Upper lobe of right lung (tissue), 1 donor: Measurements from ENCODE around the gene TDRD9. TPM values are rescaled to one million over a fixed set of nuclear protein-coding genes. Genes with fewer than 3 reads are reported as not detected.

Source experiments
- ATAC-seq: fragments of 200-7000 bp; cut with Tn5 transposase; one replicate; pipeline ENCODE4 v1.9.1; 2020; ENCODE audit warnings: mild to moderate bottlenecking, moderate library complexity
- DNase-seq: peaks from one replicate; pipeline ENCODE4 v3.0.0-alpha.2; 2020
- H3K27ac ChIP-seq: fragments of 200-600 bp; one replicate; pipeline ENCODE4 v1.8.0; 2022
- H3K27me3 ChIP-seq: fragments of 200-600 bp; one replicate; pipeline ENCODE4 v1.8.0; 2022; ENCODE audit warnings: mild to moderate bottlenecking
- H3K36me3 ChIP-seq: fragments of 200-600 bp; one replicate; pipeline ENCODE4 v1.8.0; 2022
- H3K4me1 ChIP-seq: fragments of 200-600 bp; one replicate; pipeline ENCODE4 v1.8.0; 2022
- H3K4me3 ChIP-seq: fragments of 200-600 bp; one replicate; pipeline ENCODE4 v1.8.0; 2022; ENCODE audit warnings: mild to moderate bottlenecking
- H3K9me3 ChIP-seq: fragments of 200-600 bp; one replicate; pipeline ENCODE4 v1.8.0; 2022
- intact Hi-C: fragments of 100-400 bp; cut with DNase I; formaldehyde crosslinking; loops from one replicate; pipeline ENCODE4 v1.11.0; 2022
- total RNA-seq: library from RNA; stranded (reverse); fragmentation: NEBNext Ultra II Directional; extraction: Animal tissue kit (Norgen Biotek cat#: 25700); gene quantifications from one replicate; pipeline ENCODE4 v1.2.1, GENCODE V29; 2021
- TF ChIP-seq, protein P1 (sequence below): fragments of 200-600 bp; IDR thresholded peaks from one replicate; pipeline ENCODE4 v1.8.0; 2022; ENCODE audit warnings: antibody characterized with exemption
- donor health status: DM: no; HTN: yes; CAD: no; lungs with severe emphysema.

Gene TDRD9
- total RNA-seq, 1 donor from 2014 or later: 6.2 TPM

DNA sequence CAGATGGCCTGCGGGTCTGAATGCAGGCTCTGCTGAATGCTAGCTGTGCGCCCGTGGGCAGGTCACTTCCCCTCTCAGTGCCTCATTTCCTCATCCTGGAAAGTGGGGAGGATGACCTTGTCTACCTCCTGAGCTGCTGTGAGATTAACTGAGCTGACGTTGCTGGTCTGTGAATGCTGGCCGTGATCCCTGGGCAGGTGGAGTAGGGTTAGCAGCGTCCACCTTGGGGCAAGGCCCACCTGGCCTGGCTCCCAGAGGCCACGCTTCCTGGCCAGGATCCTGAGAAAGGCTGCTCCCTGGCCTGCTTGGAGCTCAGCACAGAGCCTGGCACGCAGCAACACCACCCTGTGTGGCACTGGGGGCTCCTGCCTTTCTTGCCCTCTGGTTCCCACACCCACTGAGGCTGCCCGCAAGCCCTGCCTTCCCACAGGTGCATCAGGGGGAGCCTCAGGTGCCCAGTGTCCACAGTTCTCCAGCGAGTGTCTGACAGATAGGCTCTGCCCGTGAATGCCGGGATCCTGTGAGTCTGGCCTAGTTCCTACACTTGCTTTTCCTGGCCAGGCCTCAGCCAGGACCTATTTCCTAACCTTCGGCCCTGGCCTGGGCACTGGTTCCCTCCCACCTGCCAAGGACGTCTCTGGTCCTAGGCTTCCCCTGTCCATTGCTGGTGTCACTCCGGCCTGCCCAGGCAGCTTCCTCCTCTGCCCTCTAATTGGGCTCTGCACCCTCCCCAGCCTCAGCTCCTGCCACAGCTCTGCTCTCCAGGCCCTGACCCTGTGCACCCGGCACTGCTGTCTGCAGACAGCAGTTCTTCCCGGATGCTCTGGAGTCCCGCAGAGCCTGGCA lies 37.2 kb upstream of the TDRD9 start:
- Histone ChIP-seq H3K27ac (peak overlapping the region; percentile 24), H3K4me1 (peaks cover 22% of the 10 kb centered on the region), H3K27me3 (no peaks in the 10 kb centered on the region), H3K9me3 (no peaks in the 10 kb centered on the region), H3K36me3 (no peaks in the 10 kb centered on the region), H3K4me3 (no peak overlapping the region)
- TF ChIP-seq, protein P1, sequence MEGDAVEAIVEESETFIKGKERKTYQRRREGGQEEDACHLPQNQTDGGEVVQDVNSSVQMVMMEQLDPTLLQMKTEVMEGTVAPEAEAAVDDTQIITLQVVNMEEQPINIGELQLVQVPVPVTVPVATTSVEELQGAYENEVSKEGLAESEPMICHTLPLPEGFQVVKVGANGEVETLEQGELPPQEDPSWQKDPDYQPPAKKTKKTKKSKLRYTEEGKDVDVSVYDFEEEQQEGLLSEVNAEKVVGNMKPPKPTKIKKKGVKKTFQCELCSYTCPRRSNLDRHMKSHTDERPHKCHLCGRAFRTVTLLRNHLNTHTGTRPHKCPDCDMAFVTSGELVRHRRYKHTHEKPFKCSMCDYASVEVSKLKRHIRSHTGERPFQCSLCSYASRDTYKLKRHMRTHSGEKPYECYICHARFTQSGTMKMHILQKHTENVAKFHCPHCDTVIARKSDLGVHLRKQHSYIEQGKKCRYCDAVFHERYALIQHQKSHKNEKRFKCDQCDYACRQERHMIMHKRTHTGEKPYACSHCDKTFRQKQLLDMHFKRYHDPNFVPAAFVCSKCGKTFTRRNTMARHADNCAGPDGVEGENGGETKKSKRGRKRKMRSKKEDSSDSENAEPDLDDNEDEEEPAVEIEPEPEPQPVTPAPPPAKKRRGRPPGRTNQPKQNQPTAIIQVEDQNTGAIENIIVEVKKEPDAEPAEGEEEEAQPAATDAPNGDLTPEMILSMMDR: no peak
- intact Hi-C loops: no loop called here
- ATAC-seq (peak; percentile 66), DNase-seq (no peak)

- no peak for DNase-seq
- no peaks in the 10 kb centered on the region for H3K27me3 ChIP-seq
- ATAC-seq: no peak
- H3K9me3 ChIP-seq: no peaks in the 10 kb centered on the region
- intact Hi-C loops: no loop called here
- H3K36me3 ChIP-seq: no peaks in the 10 kb centered on the region
- TF ChIP-seq, protein P1: no peak
- H3K27ac ChIP-seq: no peak overlapping the region
- no peak overlapping the region for H3K4me3 ChIP-seq
- H3K4me1 ChIP-seq: peaks cover 22% of the 10 kb centered on the region
These were observed 36.5 kb upstream of the TDRD9 start for GRCh38 chr14:103891667-103892215.

DNA sequence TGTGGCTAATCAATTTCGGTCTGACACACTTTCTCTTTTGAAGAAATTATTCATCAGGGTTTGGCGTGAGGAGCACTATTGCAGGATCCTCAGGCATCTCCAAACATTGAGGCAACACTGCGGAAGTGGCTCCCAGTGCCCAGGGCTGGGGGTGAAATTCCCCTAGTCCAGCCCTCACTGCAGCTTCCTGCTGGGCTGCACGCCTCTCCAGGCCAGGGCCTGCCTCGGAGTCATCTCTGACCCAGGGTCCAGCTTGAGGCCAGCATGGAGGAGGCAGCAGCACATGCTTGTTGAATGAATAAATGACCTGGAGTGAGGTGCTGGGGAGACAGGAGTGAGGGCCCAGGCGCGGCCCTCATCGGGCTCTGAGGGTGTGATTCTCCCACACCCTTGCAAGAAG lies 36.0 kb upstream of the TDRD9 start:
- TF ChIP-seq, protein P1: no peak
- DNase-seq (no peak), ATAC-seq (no peak)
- Histone ChIP-seq H3K4me1 (peaks cover 22% of the 10 kb centered on the region), H3K4me3 (no peak overlapping the region), H3K36me3 (no peaks in the 10 kb centered on the region), H3K9me3 (no peaks in the 10 kb centered on the region), H3K27me3 (no peaks in the 10 kb centered on the region), H3K27ac (no peak overlapping the region)
- intact Hi-C loops: no loop called here

GRCh38 chr14:103894034-103894722 lies 34.1 kb upstream of the TDRD9 start:
- H3K4me1 ChIP-seq: peaks cover 22% of the 10 kb centered on the region
- H3K27ac ChIP-seq: no peak overlapping the region
- H3K9me3 ChIP-seq: no peaks in the 10 kb centered on the region
- TF ChIP-seq, protein P1: no peak
- no peak overlapping the region for H3K4me3 ChIP-seq
- DNase-seq: no peak
- intact Hi-C loops: no loop called here
- H3K36me3 ChIP-seq: no peaks in the 10 kb centered on the region
- no peak for ATAC-seq
- no peaks in the 10 kb centered on the region for H3K27me3 ChIP-seq

DNA sequence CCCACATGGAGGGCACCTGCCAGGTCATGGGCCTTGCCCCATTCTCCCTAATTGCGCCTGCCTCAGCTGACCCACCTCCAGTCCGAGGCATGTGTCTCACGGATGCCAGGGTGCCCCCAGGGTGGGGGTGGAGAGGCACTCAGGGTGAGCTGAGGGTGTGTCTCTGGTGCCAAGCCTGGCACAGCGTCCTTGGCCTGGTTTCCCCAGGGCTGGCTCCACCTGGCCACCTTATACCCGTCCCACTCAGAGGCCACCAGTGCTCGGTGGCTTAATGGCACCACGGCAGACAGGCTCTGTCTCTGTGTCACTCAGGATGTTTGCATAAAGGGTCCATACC lies 33.6 kb upstream of the TDRD9 start:
- Histone ChIP-seq H3K4me1 (peaks cover 19% of the 10 kb centered on the region), H3K4me3 (no peak overlapping the region), H3K27ac (no peak overlapping the region), H3K36me3 (no peaks in the 10 kb centered on the region), H3K9me3 (no peaks in the 10 kb centered on the region), H3K27me3 (no peaks in the 10 kb centered on the region)
- intact Hi-C loops: no loop called here
- TF ChIP-seq, protein P1: no peak
- peak; percentile 2 for ATAC-seq
- no peak for DNase-seq
